ENCODE measurements around the gene PCBP1.

DNA sequence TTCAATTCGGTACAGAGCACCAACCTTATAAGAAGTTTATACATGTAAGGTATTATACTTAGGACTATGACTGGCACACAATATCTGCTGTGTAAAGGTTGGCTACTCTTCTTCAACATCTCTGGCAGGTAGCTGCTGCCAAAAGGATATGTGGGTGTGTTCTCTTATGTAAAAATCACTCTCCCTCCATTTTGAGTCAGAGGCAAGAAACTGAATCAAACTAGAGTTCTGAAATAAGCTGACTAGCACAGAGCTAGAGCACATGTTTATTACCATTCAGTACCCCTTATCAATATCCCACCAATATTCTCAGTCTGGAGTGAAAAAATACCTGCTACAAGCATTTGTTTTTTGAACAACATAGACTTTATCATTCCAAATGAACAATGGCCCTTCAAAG is 38.0 kb upstream of the PCBP1 start:
- TF ChIP-seq, protein P1, sequence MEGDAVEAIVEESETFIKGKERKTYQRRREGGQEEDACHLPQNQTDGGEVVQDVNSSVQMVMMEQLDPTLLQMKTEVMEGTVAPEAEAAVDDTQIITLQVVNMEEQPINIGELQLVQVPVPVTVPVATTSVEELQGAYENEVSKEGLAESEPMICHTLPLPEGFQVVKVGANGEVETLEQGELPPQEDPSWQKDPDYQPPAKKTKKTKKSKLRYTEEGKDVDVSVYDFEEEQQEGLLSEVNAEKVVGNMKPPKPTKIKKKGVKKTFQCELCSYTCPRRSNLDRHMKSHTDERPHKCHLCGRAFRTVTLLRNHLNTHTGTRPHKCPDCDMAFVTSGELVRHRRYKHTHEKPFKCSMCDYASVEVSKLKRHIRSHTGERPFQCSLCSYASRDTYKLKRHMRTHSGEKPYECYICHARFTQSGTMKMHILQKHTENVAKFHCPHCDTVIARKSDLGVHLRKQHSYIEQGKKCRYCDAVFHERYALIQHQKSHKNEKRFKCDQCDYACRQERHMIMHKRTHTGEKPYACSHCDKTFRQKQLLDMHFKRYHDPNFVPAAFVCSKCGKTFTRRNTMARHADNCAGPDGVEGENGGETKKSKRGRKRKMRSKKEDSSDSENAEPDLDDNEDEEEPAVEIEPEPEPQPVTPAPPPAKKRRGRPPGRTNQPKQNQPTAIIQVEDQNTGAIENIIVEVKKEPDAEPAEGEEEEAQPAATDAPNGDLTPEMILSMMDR (conservative IDR thresholded peaks at IDR 0.05; ENCODE audit: low read length) = no peak
- TF ChIP-seq EZH2phosphoT487 (IDR thresholded peaks at IDR 0.05; ENCODE audit: borderline replicate concordance, low read depth, low read length) = no peak

Measured in OCI-LY7 (cell line).